GM21367 (cell line): ENCODE data around the gene PSMA7.

ENCODE experiments used
- ATAC-seq: cut with Tn5 transposase; IDR thresholded peaks from one replicate; pipeline ENCODE4 v1.9.1; 2021; ENCODE audit not compliant: unreplicated experiment

Gene PSMA7

DNA sequence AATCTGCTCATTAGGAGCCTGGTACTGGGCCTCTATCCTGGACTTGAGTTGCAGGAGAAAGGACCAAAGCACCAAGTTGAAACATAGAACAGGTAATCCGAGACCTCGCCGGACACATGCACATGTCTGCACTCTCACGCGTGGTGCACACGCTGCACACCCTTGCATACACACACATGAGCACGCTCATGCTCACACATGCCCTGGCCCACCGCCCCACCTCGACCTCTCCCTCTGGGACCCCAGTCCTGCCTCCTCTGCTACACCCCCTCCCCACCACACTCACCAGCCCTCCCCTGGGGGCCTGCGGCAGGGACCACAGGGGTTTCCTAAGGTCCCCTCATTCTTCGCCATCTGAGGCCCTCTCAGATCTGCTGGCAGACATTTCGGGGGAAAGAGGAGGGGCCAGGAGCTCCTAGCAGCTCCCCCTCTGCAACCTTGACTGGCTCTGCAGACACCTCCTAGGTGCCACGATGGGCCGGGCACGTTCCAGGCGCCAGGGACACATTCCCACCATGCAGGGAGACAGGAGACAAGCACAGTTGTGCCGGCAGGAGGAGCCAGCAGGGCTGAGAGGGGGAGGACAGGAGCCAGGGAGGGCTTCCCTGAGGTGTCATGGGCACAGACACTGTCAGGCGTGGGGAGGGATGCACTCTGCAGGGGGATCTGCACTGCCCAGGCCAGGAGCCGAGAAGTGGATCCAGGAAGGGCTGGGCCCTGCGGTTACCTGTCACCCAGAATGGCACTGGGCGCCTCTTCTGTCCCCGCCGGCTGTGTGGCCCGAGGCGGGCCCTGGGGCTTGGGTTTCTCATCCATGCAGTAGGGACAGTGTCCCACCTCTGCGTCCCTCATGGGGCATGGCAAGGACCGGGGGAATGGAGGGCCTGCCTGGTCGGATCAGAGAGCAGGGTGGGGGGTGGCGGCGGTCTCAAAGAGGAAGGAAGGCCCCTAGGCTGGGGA lies 46.5 kb downstream of the PSMA7 start:
- ATAC-seq, result no peak

DNA sequence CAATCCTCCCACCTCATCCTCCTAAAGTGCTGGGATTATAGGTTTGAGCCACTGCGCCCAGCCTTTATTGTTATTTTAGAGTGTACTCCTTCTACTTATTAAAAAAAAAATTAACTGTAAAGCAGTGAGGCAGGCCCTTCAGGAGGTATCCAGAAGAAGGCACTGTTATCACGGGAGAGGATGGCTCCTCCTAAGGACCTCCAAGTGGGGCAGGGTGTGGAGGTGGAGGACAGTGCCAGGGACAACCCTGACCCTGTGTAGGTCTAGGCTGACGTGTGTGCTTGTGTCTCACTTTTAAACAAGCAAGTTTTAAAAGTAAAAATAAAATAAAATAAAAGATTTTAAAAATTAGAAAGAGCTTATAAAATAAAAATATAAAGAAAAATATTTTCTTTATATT lies 53.8 kb downstream of the PSMA7 start:
- no peak for ATAC-seq

DNA sequence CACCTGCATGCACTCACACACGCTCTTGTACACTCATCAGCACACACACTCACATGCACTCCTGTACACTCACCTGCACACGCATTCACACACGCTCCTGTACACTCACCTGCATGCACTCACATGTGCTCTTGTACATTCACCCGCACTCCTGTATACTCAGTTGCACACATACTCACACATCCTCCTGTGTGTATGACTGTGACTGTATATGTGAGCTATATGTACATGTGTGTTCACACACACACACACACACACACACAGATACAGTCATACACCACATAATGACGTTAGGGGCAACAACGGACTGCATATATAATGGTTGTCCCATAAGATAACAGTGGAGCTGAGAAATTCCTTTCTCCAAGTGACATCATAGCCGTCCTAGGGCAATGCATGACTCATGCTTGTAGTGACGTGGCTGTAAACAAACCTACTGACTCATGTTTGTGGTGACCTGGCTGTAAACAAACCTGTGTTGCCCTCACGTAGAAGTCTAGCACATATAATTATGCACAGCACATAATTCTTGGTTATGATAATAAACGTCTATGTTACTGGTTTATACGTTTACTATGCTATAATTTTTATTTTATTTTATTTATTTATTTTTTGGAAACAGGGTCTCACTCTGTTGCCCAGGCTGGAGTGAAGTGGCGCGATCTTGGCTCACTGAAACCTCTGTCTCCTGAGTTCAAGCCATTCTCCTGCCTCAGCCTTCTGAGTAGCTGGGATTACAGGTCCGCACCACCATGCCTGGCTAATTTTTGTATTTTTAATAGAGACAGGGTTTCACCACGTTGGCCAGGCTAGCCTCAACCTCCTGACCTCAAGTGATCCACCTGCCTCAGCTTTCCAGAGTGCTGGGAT lies 54.7 kb downstream of the PSMA7 start:
- no peak for ATAC-seq

DNA sequence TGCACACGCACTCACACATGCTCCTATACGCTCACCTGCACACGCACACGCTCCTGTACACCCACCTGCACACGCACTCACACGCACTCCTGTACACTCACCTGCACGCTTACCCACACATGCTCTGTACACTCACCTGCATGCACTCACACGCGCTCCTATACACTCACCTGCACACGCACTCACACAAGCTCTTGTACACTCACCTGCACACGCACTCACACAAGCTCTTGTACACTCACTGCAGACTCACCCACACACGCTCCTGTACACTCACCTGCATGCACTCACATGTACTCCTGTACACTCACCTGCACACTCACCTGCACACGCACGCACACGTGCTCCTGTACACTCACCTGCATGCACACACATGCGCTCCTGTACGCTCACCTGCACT lies 55.6 kb downstream of the PSMA7 start:
- no peak for ATAC-seq

DNA sequence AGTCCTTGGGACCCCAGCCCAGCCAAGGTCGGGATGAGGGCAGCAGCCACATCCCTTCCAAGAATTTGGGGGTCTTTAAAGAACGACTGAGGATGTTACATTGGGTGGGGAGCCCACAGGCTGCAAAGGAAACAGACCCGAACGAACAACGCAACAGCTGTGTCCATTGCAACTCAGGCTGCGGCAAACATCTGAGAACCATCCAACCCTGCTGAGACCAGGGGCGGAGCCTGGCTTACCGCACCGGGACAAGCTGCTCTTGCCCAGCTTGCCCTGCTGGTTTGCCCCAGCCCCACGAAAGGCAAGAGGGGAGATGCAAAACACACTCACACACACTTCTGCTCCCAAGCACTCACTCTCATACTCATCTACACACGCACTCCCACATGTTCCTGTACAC lies 56.0 kb downstream of the PSMA7 start:
- ATAC-seq, result no peak
